NCI-H146 (cell line): Measurements from ENCODE around the gene ACER2.
"Not testable (repeated sequence)": the region's sequence is repeated elsewhere in the genome, so short reads cannot be mapped to it uniquely, and the experiment has no call there.

Experiments used
- DNase-seq: peaks from one replicate; lab custom pipeline; 2025; lab: John Stamatoyannopoulos, UW

Gene ACER2

GRCh38 chr9:19408693-19409400 lies at the start of gene ACER2:
Gene ACER2, plus strand, starts transcription at chr9:19409009. Its CDS starts 76 bp downstream, at chr9:19409085.
- DNase-seq = peak; percentile 94

- DNase-seq = no peak
Measured at GRCh38 chr9:19369107-19369506, 39.7 kb upstream of the ACER2 start.

- DNase-seq = no peak
Measured at GRCh38 chr9:19371942-19372341, 36.9 kb upstream of the ACER2 start.

GRCh38 chr9:19372567-19372966 lies 36.2 kb upstream of the ACER2 start:
- no peak for DNase-seq

GRCh38 chr9:19373527-19373926 lies 35.3 kb upstream of the ACER2 start:
- DNase-seq = no peak

- DNase-seq = no peak
Measured at GRCh38 chr9:19375538-19375937, 33.3 kb upstream of the ACER2 start.

GRCh38 chr9:19376931-19377330 lies 31.9 kb upstream of the ACER2 start:
- DNase-seq = no peak

GRCh38 chr9:19378164-19378563 lies 30.6 kb upstream of the ACER2 start:
- DNase-seq = no peak

- no peak for DNase-seq
Measured at GRCh38 chr9:19378647-19379046, 30.2 kb upstream of the ACER2 start.

GRCh38 chr9:19379283-19379682 lies 29.5 kb upstream of the ACER2 start:
- no peak for DNase-seq

- peak; percentile 49 for DNase-seq
Measured at GRCh38 chr9:19379697-19380046, 29.1 kb upstream of the ACER2 start.

- DNase-seq = no peak
Measured at GRCh38 chr9:19380826-19381075, 28.1 kb upstream of the ACER2 start.

- no peak for DNase-seq
Measured at GRCh38 chr9:19381656-19382055, 27.2 kb upstream of the ACER2 start.

- DNase-seq = not testable (repeated sequence)
Measured at GRCh38 chr9:19385212-19385611, 23.6 kb upstream of the ACER2 start.

- DNase-seq = no peak
Measured at GRCh38 chr9:19385786-19386501, 22.9 kb upstream of the ACER2 start.

- no peak for DNase-seq
Measured at GRCh38 chr9:19386502-19387044, 22.2 kb upstream of the ACER2 start.

GRCh38 chr9:19387317-19387716 lies 21.5 kb upstream of the ACER2 start:
- no peak for DNase-seq

GRCh38 chr9:19389539-19389938 lies 19.3 kb upstream of the ACER2 start:
- not testable (repeated sequence) for DNase-seq

- peak; percentile 17 for DNase-seq
Measured at GRCh38 chr9:19397845-19398244, 11.0 kb upstream of the ACER2 start.

- DNase-seq = not testable (repeated sequence)
Measured at GRCh38 chr9:19403231-19403630, 5.6 kb upstream of the ACER2 start.

GRCh38 chr9:19404283-19405075 lies 4.3 kb upstream of the ACER2 start:
- no peak for DNase-seq

GRCh38 chr9:19405771-19406170 lies 3.0 kb upstream of the ACER2 start:
- no peak for DNase-seq

- DNase-seq = peak; percentile 66
Measured at GRCh38 chr9:19408316-19408692, 505 bp upstream of the ACER2 start.
